PFSK-1 (cell line): ENCODE measurements around the gene GLRA1.

Experiments
- FOXP2 ChIP-seq: optimal IDR thresholded peaks from 2 replicates; pipeline ENCODE3; 2011; ENCODE audit warnings: borderline replicate concordance, control low read depth, inconsistent platforms; ENCODE audit not compliant: insufficient read depth; ENCODE audit errors: extremely low read length, extremely low read depth
- POLR2AphosphoS5 ChIP-seq: IDR thresholded peaks from 2 replicates; pipeline ENCODE4 v1.6.1; 2012; ENCODE audit warnings: low read depth, mild to moderate bottlenecking, control low read depth, low read length, moderate library complexity
- SIN3A ChIP-seq: IDR thresholded peaks from 2 replicates; pipeline ENCODE4 v1.6.1; 2012; ENCODE audit warnings: mild to moderate bottlenecking, low read length, moderate library complexity, borderline replicate concordance; ENCODE audit not compliant: insufficient read depth
- TAF1 ChIP-seq: IDR thresholded peaks from 2 replicates; pipeline ENCODE4 v1.6.1; 2012; ENCODE audit warnings: low read length, control low read depth, borderline replicate concordance; ENCODE audit not compliant: insufficient read depth
- TF ChIP-seq, protein P1 (sequence below), 2 experiments: IDR thresholded peaks; 2 replicates each; pipeline versions ENCODE4 v1.6.1 to v1.8.0; 2011 to 2012; ENCODE audit warnings: low read depth in 2 of 2, low read length in 2 of 2, control low read depth in 1 of 2, inconsistent platforms in 1 of 2, mild to moderate bottlenecking in 1 of 2, moderate library complexity in 1 of 2; ENCODE audit not compliant: insufficient read depth in 1 of 2

Gene GLRA1

DNA sequence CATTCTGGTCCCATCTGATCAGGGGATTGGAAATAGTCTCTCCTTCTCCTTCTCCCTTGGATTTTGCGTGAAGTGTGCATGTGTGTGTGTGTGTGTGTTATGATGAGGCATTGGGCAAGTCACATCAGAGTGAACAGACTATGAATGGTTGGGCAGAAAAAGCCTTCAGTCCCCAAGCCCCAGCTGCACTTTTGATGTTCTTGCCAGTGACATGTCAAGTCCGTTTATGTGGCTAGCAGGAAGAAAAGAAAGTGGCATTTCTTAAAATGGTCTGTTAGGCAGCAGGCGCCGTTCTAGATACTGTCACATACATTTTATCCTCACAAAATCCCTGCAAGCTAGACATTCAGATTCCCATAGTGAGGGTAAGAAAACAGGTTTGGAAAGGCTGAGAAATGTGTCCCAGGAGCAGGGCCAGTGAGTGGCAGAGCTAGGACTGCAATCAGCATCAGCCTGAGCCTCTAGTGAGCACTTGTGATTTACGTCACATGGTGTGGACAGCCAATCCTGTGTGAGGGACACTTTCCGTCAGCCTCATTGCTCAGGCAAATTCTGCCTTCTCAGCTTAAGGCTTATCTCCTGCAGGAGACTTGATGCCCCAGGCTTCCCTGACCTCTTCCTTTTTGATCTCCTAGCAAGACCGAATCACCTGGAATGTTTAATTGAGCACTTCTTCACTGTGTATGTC, 60.4 kb downstream of the GLRA1 start:
- TF ChIP-seq SIN3A, result no peak
- no peak for TF ChIP-seq FOXP2
- TF ChIP-seq POLR2AphosphoS5, result no peak
- no peak for TF ChIP-seq TAF1
- TF ChIP-seq, protein P1, sequence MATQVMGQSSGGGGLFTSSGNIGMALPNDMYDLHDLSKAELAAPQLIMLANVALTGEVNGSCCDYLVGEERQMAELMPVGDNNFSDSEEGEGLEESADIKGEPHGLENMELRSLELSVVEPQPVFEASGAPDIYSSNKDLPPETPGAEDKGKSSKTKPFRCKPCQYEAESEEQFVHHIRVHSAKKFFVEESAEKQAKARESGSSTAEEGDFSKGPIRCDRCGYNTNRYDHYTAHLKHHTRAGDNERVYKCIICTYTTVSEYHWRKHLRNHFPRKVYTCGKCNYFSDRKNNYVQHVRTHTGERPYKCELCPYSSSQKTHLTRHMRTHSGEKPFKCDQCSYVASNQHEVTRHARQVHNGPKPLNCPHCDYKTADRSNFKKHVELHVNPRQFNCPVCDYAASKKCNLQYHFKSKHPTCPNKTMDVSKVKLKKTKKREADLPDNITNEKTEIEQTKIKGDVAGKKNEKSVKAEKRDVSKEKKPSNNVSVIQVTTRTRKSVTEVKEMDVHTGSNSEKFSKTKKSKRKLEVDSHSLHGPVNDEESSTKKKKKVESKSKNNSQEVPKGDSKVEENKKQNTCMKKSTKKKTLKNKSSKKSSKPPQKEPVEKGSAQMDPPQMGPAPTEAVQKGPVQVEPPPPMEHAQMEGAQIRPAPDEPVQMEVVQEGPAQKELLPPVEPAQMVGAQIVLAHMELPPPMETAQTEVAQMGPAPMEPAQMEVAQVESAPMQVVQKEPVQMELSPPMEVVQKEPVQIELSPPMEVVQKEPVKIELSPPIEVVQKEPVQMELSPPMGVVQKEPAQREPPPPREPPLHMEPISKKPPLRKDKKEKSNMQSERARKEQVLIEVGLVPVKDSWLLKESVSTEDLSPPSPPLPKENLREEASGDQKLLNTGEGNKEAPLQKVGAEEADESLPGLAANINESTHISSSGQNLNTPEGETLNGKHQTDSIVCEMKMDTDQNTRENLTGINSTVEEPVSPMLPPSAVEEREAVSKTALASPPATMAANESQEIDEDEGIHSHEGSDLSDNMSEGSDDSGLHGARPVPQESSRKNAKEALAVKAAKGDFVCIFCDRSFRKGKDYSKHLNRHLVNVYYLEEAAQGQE (IDR thresholded peaks at IDR 0.05; ENCODE audit: insufficient read depth in 1 of 2, low read depth in 2 of 2, low read length in 2 of 2), result no peak

DNA sequence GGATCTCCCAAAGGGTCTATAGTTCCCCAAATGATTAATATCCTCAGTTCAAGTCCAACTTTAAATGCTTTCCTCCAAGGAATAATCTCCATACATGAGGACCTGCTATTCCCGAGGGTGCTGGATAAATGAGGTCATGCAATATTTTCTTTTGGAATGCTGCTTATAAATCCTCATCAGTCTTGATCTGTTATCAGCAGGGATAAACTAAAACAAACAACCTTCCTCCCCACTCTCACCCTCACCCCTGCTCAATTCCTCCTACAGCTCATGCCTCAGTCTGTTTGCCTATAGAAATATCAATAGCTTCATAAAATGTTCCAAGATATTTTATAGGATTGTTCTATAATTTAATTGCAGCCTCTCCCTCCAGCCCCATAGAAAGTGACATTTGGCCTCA, 61.1 kb downstream of the GLRA1 start:
- TF ChIP-seq FOXP2, result no peak

DNA sequence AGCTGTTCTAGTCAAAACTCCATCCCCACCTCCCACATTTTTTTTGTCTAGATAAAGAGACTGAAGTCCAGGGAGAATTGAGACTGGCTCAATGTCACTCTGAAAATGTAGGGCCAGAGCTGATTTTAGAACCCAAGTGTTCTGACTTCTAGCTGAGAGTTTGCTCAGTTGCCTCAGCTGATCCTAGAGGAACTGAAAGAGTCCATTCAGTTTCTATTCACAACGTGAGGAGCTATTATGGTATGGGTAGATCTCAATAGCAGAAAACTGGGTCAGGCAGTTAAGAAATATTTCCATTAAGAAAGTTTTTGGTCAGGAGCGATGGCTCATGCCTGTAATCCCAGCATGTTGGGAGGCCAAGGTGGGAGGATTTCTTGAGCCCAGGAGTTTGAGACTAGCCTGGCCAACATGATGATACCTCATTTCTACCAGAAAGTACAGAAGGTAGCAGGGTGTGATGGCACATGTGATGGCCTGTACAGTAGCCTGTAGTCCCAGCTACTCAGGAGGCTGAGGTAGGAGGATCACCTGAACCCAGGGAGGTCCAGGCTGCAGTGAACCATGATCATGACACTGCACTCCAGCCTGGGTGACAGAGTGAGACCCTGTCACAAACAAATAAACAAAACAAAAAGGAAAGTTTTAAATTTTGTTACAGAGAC, 61.7 kb downstream of the GLRA1 start:
- no peak for TF ChIP-seq FOXP2
- TF ChIP-seq SIN3A, result no peak
- no peak for TF ChIP-seq POLR2AphosphoS5
- TF ChIP-seq TAF1, result no peak
- TF ChIP-seq, protein P1 (IDR thresholded peaks at IDR 0.05; ENCODE audit: insufficient read depth in 1 of 2, low read depth in 2 of 2, low read length in 2 of 2), result no peak

DNA sequence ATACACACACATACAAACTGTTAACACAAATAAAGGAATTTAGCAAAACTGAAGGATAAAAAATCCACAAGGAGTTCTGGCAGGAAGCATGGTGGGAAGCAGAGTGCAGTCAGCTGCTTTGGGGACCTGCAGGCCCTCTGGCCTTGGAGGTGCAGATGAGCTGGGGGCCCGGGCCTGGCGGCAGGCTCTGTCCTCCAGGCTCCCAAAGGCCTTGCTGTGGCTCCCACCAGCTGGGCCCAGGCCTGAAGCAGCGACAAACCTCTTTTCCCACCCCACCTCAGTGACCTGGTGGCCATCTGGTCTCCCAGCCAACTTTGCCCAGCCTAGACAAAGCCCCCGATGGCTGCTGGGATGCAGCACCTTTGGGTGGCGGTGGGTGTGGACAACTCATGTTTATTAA, 67.8 kb downstream of the GLRA1 start:
- TF ChIP-seq SIN3A (no peak), TAF1 (no peak), POLR2AphosphoS5 (no peak), FOXP2 (no peak)
- TF ChIP-seq, protein P1 (IDR thresholded peaks at IDR 0.05; ENCODE audit: insufficient read depth in 1 of 2, low read depth in 2 of 2, low read length in 2 of 2), result no peak

DNA sequence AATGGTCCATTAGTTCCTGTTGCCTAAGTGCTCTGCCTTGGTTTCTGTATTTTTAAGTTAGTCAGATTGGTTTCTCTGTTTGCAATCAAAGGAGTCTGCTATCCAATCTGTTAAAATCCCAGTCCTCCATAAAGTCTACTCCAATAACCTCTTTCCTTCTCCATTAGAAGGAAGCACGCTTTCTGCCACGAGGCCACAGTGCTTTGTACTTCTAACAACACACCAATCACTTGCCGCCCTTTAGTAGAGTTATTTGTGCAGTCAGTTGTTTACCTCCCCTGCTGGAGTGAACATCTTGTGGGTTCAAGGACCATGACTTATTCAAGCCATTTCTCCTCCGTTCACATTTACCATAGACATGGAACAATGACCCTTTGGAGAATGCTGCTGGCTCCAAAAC, 69.0 kb downstream of the GLRA1 start:
- TF ChIP-seq, protein P1 (IDR thresholded peaks at IDR 0.05; ENCODE audit: insufficient read depth in 1 of 2, low read depth in 2 of 2, low read length in 2 of 2), result no peak
- no peak for TF ChIP-seq TAF1
- no peak for TF ChIP-seq SIN3A
- no peak for TF ChIP-seq FOXP2
